PC-3 (cell line): ENCODE data around the gene ZNF438.

Experiments
- EZH2 ChIP-seq: fragments of 300-600 bp; sonication (generic); IDR thresholded peaks from one replicate; pipeline ENCODE4 v1.6.1; 2017; ENCODE audit warnings: antibody characterized with exemption, mild to moderate bottlenecking, low read length; ENCODE audit not compliant: unreplicated experiment
- EZH2phosphoT487 ChIP-seq: fragments of 300-600 bp; sonication (generic); IDR thresholded peaks from 2 replicates; pipeline ENCODE4 v1.6.1; 2018; ENCODE audit warnings: mild to moderate bottlenecking, antibody characterized with exemption, low read length, borderline replicate concordance
- TF ChIP-seq, protein P1 (sequence below): fragments of 300-600 bp; sonication (generic); conservative IDR thresholded peaks from 2 replicates; pipeline ENCODE4 v1.5.1; 2017; ENCODE audit warnings: antibody characterized with exemption, low read depth, mild to moderate bottlenecking, low read length

DNA sequence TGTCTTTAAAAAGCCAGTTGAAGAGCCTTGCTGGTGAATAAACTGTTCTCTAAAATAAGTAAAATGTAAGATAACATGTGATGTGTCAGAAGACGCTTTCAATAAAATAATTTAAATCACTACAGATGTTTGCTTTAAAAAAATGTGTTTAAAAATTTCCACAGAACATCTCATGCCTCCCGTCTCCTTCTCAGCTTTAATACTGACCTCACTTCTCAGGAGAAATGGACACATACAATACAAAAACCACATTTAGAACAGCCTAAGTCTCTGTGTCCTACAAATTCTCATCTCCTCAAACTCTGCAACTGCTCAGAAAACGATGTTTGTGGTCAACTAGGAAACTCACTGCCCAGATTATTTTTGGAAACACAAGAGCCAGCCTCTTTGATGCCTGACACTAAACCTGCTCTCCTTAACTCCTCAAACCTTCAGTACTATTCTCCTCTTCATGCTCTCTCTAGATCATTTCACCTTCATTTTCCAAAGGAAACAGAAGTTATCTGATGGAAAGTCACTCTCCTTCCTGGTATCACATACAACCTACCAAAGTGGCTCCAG lies 120.3 kb downstream of the ZNF438 start:
- TF ChIP-seq, protein P1, sequence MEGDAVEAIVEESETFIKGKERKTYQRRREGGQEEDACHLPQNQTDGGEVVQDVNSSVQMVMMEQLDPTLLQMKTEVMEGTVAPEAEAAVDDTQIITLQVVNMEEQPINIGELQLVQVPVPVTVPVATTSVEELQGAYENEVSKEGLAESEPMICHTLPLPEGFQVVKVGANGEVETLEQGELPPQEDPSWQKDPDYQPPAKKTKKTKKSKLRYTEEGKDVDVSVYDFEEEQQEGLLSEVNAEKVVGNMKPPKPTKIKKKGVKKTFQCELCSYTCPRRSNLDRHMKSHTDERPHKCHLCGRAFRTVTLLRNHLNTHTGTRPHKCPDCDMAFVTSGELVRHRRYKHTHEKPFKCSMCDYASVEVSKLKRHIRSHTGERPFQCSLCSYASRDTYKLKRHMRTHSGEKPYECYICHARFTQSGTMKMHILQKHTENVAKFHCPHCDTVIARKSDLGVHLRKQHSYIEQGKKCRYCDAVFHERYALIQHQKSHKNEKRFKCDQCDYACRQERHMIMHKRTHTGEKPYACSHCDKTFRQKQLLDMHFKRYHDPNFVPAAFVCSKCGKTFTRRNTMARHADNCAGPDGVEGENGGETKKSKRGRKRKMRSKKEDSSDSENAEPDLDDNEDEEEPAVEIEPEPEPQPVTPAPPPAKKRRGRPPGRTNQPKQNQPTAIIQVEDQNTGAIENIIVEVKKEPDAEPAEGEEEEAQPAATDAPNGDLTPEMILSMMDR, result no peak
- no peak for TF ChIP-seq EZH2phosphoT487
- no peak for TF ChIP-seq EZH2
